ENCODE results near the gene CDH2.

The CDH2 gene

GRCh38 chr18:28176948-28177827 is at the start of gene CDH2:
Gene CDH2 (minus strand): TSS chr18:28177130. CDS start chr18:28177022, 108 bp downstream.
- DNase-seq = no peak

- no peak for DNase-seq
These were observed 35.1 kb upstream of the CDH2 start for GRCh38 chr18:28212060-28212459.

GRCh38 chr18:28208712-28209265 is 31.9 kb upstream of the CDH2 start:
- no peak for DNase-seq

- DNase-seq = no peak
These were observed 31.3 kb upstream of the CDH2 start for GRCh38 chr18:28208268-28208667.

- no peak for DNase-seq
These were observed 27.2 kb upstream of the CDH2 start for GRCh38 chr18:28204154-28204553.

GRCh38 chr18:28201056-28201455 is 24.1 kb upstream of the CDH2 start:
- no peak for DNase-seq

- no peak for DNase-seq
These were observed 21.7 kb upstream of the CDH2 start for GRCh38 chr18:28198620-28199019.

- no peak for DNase-seq
These were observed 16.3 kb upstream of the CDH2 start for GRCh38 chr18:28193177-28193778.

- DNase-seq = no peak
These were observed 12.7 kb upstream of the CDH2 start for GRCh38 chr18:28189400-28190239.

- DNase-seq = no peak
These were observed 8.2 kb upstream of the CDH2 start for GRCh38 chr18:28185121-28185520.

GRCh38 chr18:28183418-28184078 is 6.6 kb upstream of the CDH2 start:
- DNase-seq = no peak

- no peak for DNase-seq
These were observed 4.7 kb upstream of the CDH2 start for GRCh38 chr18:28181616-28182015.

- DNase-seq = no peak
These were observed 1.8 kb upstream of the CDH2 start for GRCh38 chr18:28178720-28179119.

- no peak for DNase-seq
These were observed 1.1 kb upstream of the CDH2 start for GRCh38 chr18:28177828-28178635.

GRCh38 chr18:28176698-28176947 is 307 bp downstream of the CDH2 start:
- DNase-seq = no peak

GRCh38 chr18:28175930-28176697 is 816 bp downstream of the CDH2 start:
- no peak for DNase-seq

GRCh38 chr18:28175150-28175929 is 1.6 kb downstream of the CDH2 start:
- DNase-seq = no peak

- no peak for DNase-seq
These were observed 2.6 kb downstream of the CDH2 start for GRCh38 chr18:28174181-28174905.

GRCh38 chr18:28171837-28172236 is 5.1 kb downstream of the CDH2 start:
- no peak for DNase-seq

- DNase-seq = no peak
These were observed 8.2 kb downstream of the CDH2 start for GRCh38 chr18:28168725-28169124.

Measured in stimulated activated CD4-positive, alpha-beta T cell treated with anti-CD3 and anti-CD28 coated beads, Interleukin-12 subunit alpha, Interleukin-12 subunit beta, amount 100 ng/mL, for 4 hours (primary cell).